Measurements from ENCODE around the gene CCNJL.

GRCh38 chr5:160360310-160360709 is 47.9 kb upstream of the CCNJL start:
- TF ChIP-seq, protein P1, sequence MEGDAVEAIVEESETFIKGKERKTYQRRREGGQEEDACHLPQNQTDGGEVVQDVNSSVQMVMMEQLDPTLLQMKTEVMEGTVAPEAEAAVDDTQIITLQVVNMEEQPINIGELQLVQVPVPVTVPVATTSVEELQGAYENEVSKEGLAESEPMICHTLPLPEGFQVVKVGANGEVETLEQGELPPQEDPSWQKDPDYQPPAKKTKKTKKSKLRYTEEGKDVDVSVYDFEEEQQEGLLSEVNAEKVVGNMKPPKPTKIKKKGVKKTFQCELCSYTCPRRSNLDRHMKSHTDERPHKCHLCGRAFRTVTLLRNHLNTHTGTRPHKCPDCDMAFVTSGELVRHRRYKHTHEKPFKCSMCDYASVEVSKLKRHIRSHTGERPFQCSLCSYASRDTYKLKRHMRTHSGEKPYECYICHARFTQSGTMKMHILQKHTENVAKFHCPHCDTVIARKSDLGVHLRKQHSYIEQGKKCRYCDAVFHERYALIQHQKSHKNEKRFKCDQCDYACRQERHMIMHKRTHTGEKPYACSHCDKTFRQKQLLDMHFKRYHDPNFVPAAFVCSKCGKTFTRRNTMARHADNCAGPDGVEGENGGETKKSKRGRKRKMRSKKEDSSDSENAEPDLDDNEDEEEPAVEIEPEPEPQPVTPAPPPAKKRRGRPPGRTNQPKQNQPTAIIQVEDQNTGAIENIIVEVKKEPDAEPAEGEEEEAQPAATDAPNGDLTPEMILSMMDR (IDR thresholded peaks at IDR 0.05): no peak
- no peak for TF ChIP-seq POLR2A (IDR thresholded peaks at IDR 0.05)

All from vagina (tissue), 2 donors.